H9 (cell line): ENCODE data around the gene NGF. TPM values are rescaled to one million over a fixed set of nuclear protein-coding genes. Genes with fewer than 3 reads are reported as not detected.

Experiments
- DNase-seq: peaks from one replicate; pipeline ENCODE4 v3.0.0-alpha.2; 2017
- H2AFZ ChIP-seq: one replicate; pipeline ENCODE4 v1.6.1; 2013; ENCODE audit warnings: mild to moderate bottlenecking, low read length, control low read depth, moderate library complexity
- H2AK5ac ChIP-seq: 2 replicates; pipeline ENCODE4 v1.6.1; 2013; ENCODE audit warnings: low read length, control low read depth, mixed read lengths; ENCODE audit not compliant: insufficient read length
- H2BK120ac ChIP-seq: one replicate; pipeline ENCODE4 v1.6.1; 2013; ENCODE audit warnings: low read depth, mild to moderate bottlenecking, low read length, control low read depth, inconsistent platforms; ENCODE audit not compliant: poor library complexity, severe bottlenecking
- H2BK12ac ChIP-seq: 2 replicates; pipeline ENCODE4 v1.6.1; 2013; ENCODE audit warnings: low read length, control low read depth, mixed read lengths, low read depth; ENCODE audit not compliant: insufficient read length
- H2BK15ac ChIP-seq: 2 replicates; pipeline ENCODE4 v1.6.1; 2013; ENCODE audit warnings: low read depth, low read length, control low read depth
- H2BK20ac ChIP-seq: one replicate; pipeline ENCODE4 v1.6.1; 2013; ENCODE audit warnings: low read depth, mild to moderate bottlenecking, low read length, control low read depth, inconsistent platforms; ENCODE audit not compliant: poor library complexity, severe bottlenecking
- H2BK5ac ChIP-seq: 2 replicates; pipeline ENCODE4 v1.6.1; 2013; ENCODE audit warnings: low read length, control low read depth, mixed read lengths; ENCODE audit not compliant: insufficient read length
- H3K14ac ChIP-seq: 2 replicates; pipeline ENCODE4 v1.6.1; 2013; ENCODE audit warnings: low read length, control low read depth; ENCODE audit not compliant: insufficient read depth
- H3K18ac ChIP-seq: 2 replicates; pipeline ENCODE4 v1.6.1; 2013; ENCODE audit warnings: low read depth, mild to moderate bottlenecking, mixed read lengths, low read length, control low read depth; ENCODE audit not compliant: insufficient read length
- H3K23ac ChIP-seq: 2 replicates; pipeline ENCODE4 v1.6.1; 2013; ENCODE audit warnings: low read length, control low read depth, mixed read lengths, low read depth; ENCODE audit not compliant: insufficient read length
- H3K23me2 ChIP-seq: 2 replicates; pipeline ENCODE4 v1.6.1; 2013; ENCODE audit warnings: low read depth, mild to moderate bottlenecking, mixed read lengths, low read length, control low read depth; ENCODE audit not compliant: insufficient read length, poor library complexity, severe bottlenecking
- H3K27ac ChIP-seq: 2 replicates; pipeline ENCODE4 v1.5.1; 2013; ENCODE audit warnings: low read length, control low read depth, mixed read lengths, low read depth; ENCODE audit not compliant: insufficient read length
- H3K27me3 ChIP-seq: 2 replicates; pipeline ENCODE4 v1.6.1; 2013; ENCODE audit warnings: low read length, control low read depth, inconsistent platforms; ENCODE audit not compliant: insufficient read depth
- H3K4ac ChIP-seq: 2 replicates; pipeline ENCODE4 v1.6.1; 2013; ENCODE audit warnings: low read depth, mild to moderate bottlenecking, control low read depth, inconsistent platforms, low read length, moderate library complexity
- H3K4me1 ChIP-seq: 2 replicates; pipeline ENCODE4 v1.6.1; 2013; ENCODE audit warnings: low read length, control low read depth, inconsistent platforms; ENCODE audit not compliant: insufficient read depth
- H3K4me2 ChIP-seq: 2 replicates; pipeline ENCODE4 v1.6.1; 2013; ENCODE audit warnings: low read length, control low read depth, mixed read lengths; ENCODE audit not compliant: insufficient read length, insufficient read depth
- H3K56ac ChIP-seq: 2 replicates; pipeline ENCODE4 v1.6.1; 2013; ENCODE audit warnings: low read depth, mild to moderate bottlenecking, mixed read lengths, low read length, control low read depth; ENCODE audit not compliant: insufficient read length
- H3K79me1 ChIP-seq: 2 replicates; pipeline ENCODE4 v1.6.1; 2013; ENCODE audit warnings: low read depth, mild to moderate bottlenecking, moderate library complexity, low read length, control low read depth, inconsistent platforms; ENCODE audit not compliant: insufficient read depth, poor library complexity, severe bottlenecking
- H3K79me2 ChIP-seq: 2 replicates; pipeline ENCODE4 v1.6.1; 2013; ENCODE audit warnings: low read length, control low read depth, inconsistent platforms; ENCODE audit not compliant: insufficient read depth
- H3K9ac ChIP-seq: 2 replicates; pipeline ENCODE4 v1.6.1; 2013; ENCODE audit warnings: low read length, control low read depth, mixed read lengths; ENCODE audit not compliant: insufficient read length; ENCODE audit errors: extremely low read depth
- H3K9me3 ChIP-seq: one replicate; pipeline ENCODE4 v1.6.1; 2013; ENCODE audit warnings: low read depth, low read length, inconsistent platforms; ENCODE audit not compliant: control insufficient read depth
- H3T11ph ChIP-seq: one replicate; pipeline ENCODE4 v1.6.1; 2013; ENCODE audit warnings: mild to moderate bottlenecking, low read length, control low read depth, inconsistent platforms
- H4K20me1 ChIP-seq: one replicate; pipeline ENCODE4 v1.6.1; 2013; ENCODE audit not compliant: control insufficient read depth, insufficient read length, insufficient read depth
- H4K5ac ChIP-seq: 2 replicates; pipeline ENCODE4 v1.6.1; 2013; ENCODE audit warnings: low read depth, mild to moderate bottlenecking, mixed read lengths, low read length, control low read depth; ENCODE audit not compliant: insufficient read length
- H4K8ac ChIP-seq: replicated peaks from 2 replicates; pipeline ENCODE4 v1.6.1; 2013; ENCODE audit warnings: low read length, control low read depth, mixed read lengths, low read depth; ENCODE audit not compliant: insufficient read length
- H4K91ac ChIP-seq: 2 replicates; pipeline ENCODE4 v1.6.1; 2013; ENCODE audit warnings: low read depth, mild to moderate bottlenecking, moderate library complexity, mixed read lengths, low read length, control low read depth; ENCODE audit not compliant: insufficient read length
- H3K27ac Mint-ChIP-seq, 3 experiments: 2 replicates in 2 of 3; 3 replicates in 1 of 3; pipeline ENCODE4 v1.8.0; 2020 to 2021; ENCODE audit warnings: mixed read lengths in 3 of 3, mild to moderate bottlenecking in 1 of 3, moderate library complexity in 1 of 3
- H3K27me3 Mint-ChIP-seq: 2 replicates; pipeline ENCODE4 v1.8.0; 2021; ENCODE audit warnings: low read depth, mild to moderate bottlenecking, moderate library complexity, mixed read lengths
- H3K36me3 Mint-ChIP-seq, 3 experiments: 2 replicates in 2 of 3; 3 replicates in 1 of 3; pipeline ENCODE4 v1.8.0; 2020 to 2021; ENCODE audit warnings: low read depth in 3 of 3, mixed read lengths in 3 of 3; ENCODE audit not compliant: insufficient read depth in 1 of 3
- H3K4me1 Mint-ChIP-seq, 2 experiments: 2 replicates each; pipeline ENCODE4 v1.8.0; 2020; ENCODE audit warnings: mixed read lengths in 2 of 2
- H3K4me3 Mint-ChIP-seq, 2 experiments: 2 replicates in 1 of 2; 3 replicates in 1 of 2; pipeline ENCODE4 v1.8.0; 2020 to 2021; ENCODE audit warnings: mild to moderate bottlenecking in 2 of 2, mixed read lengths in 2 of 2, moderate library complexity in 1 of 2
- H3K9me3 Mint-ChIP-seq, 2 experiments: 2 replicates in 1 of 2; 3 replicates in 1 of 2; pipeline ENCODE4 v1.8.0; 2020; ENCODE audit warnings: mild to moderate bottlenecking in 2 of 2, mixed read lengths in 2 of 2, moderate library complexity in 1 of 2
- total RNA-seq: library from RNA; stranded (reverse); gene quantifications from 2 replicates; pipeline ENCODE4 v1.2.1, GENCODE V29; 2021
- TF ChIP-seq, protein P1 (sequence below): fragments of 200-600 bp; sonication (generic); conservative IDR thresholded peaks from 3 replicates; pipeline ENCODE4 v1.8.0; 2021; ENCODE audit warnings: antibody characterized with exemption, mild to moderate bottlenecking

NGF gene
- total RNA-seq, 1 experiment from 2014 or later = 0.22 TPM

DNA sequence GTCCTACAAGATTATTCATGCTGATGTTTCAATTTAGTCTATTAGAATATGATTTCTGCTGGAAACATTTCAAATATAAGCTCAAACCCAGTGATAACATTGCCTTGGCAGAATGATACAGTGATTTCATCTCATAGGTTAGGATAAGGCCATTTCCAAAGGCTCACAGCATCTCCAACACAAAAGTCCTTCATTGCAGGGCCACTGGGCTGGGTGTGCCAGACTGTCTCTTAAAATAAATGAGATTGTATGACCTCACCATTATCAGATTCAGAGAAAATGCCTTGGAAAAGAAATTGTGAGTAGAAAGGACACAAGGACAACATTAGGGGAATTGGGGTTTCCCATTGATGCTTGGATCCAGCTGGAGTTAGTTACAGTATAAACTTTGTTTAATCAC, 30.4 kb downstream of the NGF start:
- Mint-ChIP-seq H3K9me3 (peaks cover 0 to 3% of the 10 kb centered on the region in 2 experiments; a peak in 1 of 5 replicates), H3K27me3 (no peaks in the 10 kb centered on the region; the same call in 1 of the 2 replicates), H3K36me3 (no peaks in the 10 kb centered on the region; a peak in 2 of 7 replicates), H3K27ac (no peak overlapping the region), H3K4me1 (peaks cover 2% of the 10 kb centered on the region in 2 experiments; a peak in 1 of 4 replicates), H3K4me3 (no peak overlapping the region)
- Histone ChIP-seq H2BK15ac (no peak overlapping the region), H3K27ac (no peak overlapping the region), H3K4me1 (no peaks in the 10 kb centered on the region), H3K9ac (no peak overlapping the region), H2BK20ac (no peak overlapping the region), H3K14ac (no peak overlapping the region), H3K79me2 (0 out of 2 replicates have a peak, but pooled peaks cover 2% of the 10 kb centered on the region), H2BK12ac (no peak overlapping the region), H2BK120ac (no peak overlapping the region), H3K23me2 (no peaks in the 10 kb centered on the region), H4K8ac (no peak overlapping the region), H2AK5ac (no peak overlapping the region), H3K27me3 (no peaks in the 10 kb centered on the region), H3K18ac (no peak overlapping the region), H3T11ph (no peak overlapping the region), H3K23ac (no peak overlapping the region), H3K79me1 (no peaks in the 10 kb centered on the region), H3K4ac (no peak overlapping the region), H2AFZ (no peak overlapping the region), H3K56ac (no peak overlapping the region), H4K20me1 (no peaks in the 10 kb centered on the region), H3K4me2 (no peak overlapping the region), H3K9me3 (no peaks in the 10 kb centered on the region), H2BK5ac (no peak overlapping the region), H4K91ac (no peak overlapping the region), H4K5ac (no peak overlapping the region)
- no peak for DNase-seq
- TF ChIP-seq, protein P1, sequence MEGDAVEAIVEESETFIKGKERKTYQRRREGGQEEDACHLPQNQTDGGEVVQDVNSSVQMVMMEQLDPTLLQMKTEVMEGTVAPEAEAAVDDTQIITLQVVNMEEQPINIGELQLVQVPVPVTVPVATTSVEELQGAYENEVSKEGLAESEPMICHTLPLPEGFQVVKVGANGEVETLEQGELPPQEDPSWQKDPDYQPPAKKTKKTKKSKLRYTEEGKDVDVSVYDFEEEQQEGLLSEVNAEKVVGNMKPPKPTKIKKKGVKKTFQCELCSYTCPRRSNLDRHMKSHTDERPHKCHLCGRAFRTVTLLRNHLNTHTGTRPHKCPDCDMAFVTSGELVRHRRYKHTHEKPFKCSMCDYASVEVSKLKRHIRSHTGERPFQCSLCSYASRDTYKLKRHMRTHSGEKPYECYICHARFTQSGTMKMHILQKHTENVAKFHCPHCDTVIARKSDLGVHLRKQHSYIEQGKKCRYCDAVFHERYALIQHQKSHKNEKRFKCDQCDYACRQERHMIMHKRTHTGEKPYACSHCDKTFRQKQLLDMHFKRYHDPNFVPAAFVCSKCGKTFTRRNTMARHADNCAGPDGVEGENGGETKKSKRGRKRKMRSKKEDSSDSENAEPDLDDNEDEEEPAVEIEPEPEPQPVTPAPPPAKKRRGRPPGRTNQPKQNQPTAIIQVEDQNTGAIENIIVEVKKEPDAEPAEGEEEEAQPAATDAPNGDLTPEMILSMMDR = no peak
